ENCODE measurements around the gene TERT. TPM values are rescaled to one million over a fixed set of nuclear protein-coding genes. Genes with fewer than 3 reads are reported as not detected.

The TERT gene
- total and polyA plus RNA-seq, 3 experiments from 2014 or later, result 2.0 to 2.5 TPM; not detected in 1

GRCh38 chr5:1207555-1207954 lies 87.3 kb downstream of the TERT start:
- Histone ChIP-seq H3K36me3 (ENCODE audit: insufficient read depth, low read length) (no peaks in the 10 kb centered on the region), H3K9me3 (ENCODE audit: low read length) (no peaks in the 10 kb centered on the region), H3K4me1 (ENCODE audit: insufficient read depth, low read length) (no peaks in the 10 kb centered on the region), H3K27ac (ENCODE audit: low read depth, low read length) (no peak overlapping the region), H3K4me3 (ENCODE audit: low read length) (no peak overlapping the region), H3K27me3 (ENCODE audit: insufficient read depth, low read length, poor library complexity, severe bottlenecking) (no peaks in the 10 kb centered on the region)
- ChIA-PET POLR2A (no interaction called here), CTCF (no interaction called here)
- Mint-ChIP-seq H3K9me3 (no peaks in the 10 kb centered on the region), H3K27me3 (peaks cover 4 to 20% of the 10 kb centered on the region in 2 donors), H3K4me1 (no peaks in the 10 kb centered on the region), H3K4me3 (no peak overlapping the region), H3K36me3 (no peaks in the 10 kb centered on the region), H3K27ac (no peak overlapping the region)
- peak in 1 of 5 donors; percentile 6 for DNase-seq

DNA sequence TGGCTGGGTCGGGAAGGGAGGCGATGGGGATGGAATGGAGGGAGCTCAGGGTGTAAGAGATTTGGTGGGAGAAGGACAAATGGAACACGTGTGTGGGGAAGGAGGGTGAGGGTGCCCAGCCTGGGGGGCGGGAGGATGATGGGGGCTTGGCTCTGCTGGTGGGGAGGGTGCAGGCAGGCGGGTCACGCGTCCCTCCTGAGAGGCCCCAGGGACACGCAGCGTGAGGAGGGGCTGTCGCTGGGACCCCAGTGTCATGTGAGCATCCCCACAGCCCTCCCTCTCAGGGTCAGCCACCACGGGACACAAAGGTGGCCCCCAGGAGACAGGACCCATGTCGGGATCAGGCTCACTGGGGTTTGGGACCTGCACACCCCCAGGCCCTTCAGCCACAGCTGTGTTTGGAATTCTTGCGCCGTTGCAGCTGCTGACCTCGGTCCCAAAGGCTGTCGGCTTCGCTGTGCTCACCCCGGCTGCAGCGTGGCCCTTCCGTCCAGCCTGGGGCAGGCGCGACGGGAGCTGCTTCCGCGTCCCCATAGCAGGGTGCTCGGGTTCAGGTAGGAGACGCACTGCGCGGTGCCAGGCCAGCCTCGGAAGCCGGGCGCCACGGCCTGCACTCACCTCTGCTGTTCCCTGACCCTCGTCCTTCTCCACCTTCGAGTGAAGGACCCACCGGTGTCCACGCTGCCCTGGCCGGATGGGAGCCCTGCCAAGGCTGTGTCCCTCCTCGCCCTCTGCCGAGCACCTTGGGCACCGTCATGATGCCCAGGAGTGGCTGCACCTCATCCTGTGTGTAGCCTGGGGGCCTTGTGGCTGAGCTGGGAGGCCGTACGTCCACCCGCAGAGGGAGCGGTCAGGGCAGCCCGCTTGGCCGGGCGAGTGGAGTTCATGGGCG lies 88.1 kb downstream of the TERT start:
- no peaks in the 10 kb centered on the region for H3K36me3 Mint-ChIP-seq
- CTCF ChIA-PET, result no interaction called here
- peaks cover 3 to 20% of the 10 kb centered on the region in 2 donors for H3K27me3 Mint-ChIP-seq
- Histone ChIP-seq H3K27ac (ENCODE audit: low read depth, low read length) (no peak overlapping the region), H3K36me3 (ENCODE audit: insufficient read depth, low read length) (no peaks in the 10 kb centered on the region), H3K4me1 (ENCODE audit: insufficient read depth, low read length) (no peaks in the 10 kb centered on the region), H3K4me3 (ENCODE audit: low read length) (no peak overlapping the region), H3K27me3 (ENCODE audit: insufficient read depth, low read length, poor library complexity, severe bottlenecking) (no peaks in the 10 kb centered on the region), H3K9me3 (ENCODE audit: low read length) (no peaks in the 10 kb centered on the region)
- no peak overlapping the region for H3K4me3 Mint-ChIP-seq
- POLR2A ChIA-PET, result no interaction called here
- H3K4me1 Mint-ChIP-seq, result no peaks in the 10 kb centered on the region
- no peaks in the 10 kb centered on the region for H3K9me3 Mint-ChIP-seq
- peak in 1 of 5 donors; percentile 25 for DNase-seq
- no peak overlapping the region for H3K27ac Mint-ChIP-seq

- peaks cover 5 to 20% of the 10 kb centered on the region in 2 donors for H3K27me3 Mint-ChIP-seq
- CTCF ChIA-PET, result no interaction called here
- no peak overlapping the region for H3K4me3 ChIP-seq (ENCODE audit: low read length)
- DNase-seq, result peak in 1 of 5 donors; percentile 24
- H3K36me3 ChIP-seq (ENCODE audit: insufficient read depth, low read length), result no peaks in the 10 kb centered on the region
- POLR2A ChIA-PET, result no interaction called here
- H3K27ac ChIP-seq (ENCODE audit: low read depth, low read length), result no peak overlapping the region
- no peak overlapping the region for H3K27ac Mint-ChIP-seq
- H3K27me3 ChIP-seq (ENCODE audit: insufficient read depth, low read length, poor library complexity, severe bottlenecking), result no peaks in the 10 kb centered on the region
- no peaks in the 10 kb centered on the region for H3K9me3 Mint-ChIP-seq
- no peaks in the 10 kb centered on the region for H3K9me3 ChIP-seq (ENCODE audit: low read length)
- H3K4me1 ChIP-seq (ENCODE audit: insufficient read depth, low read length), result no peaks in the 10 kb centered on the region
- H3K4me1 Mint-ChIP-seq, result no peaks in the 10 kb centered on the region
- no peaks in the 10 kb centered on the region for H3K36me3 Mint-ChIP-seq
- no peak overlapping the region for H3K4me3 Mint-ChIP-seq
Measured at GRCh38 chr5:1205255-1206180, 89.3 kb downstream of the TERT start.

GRCh38 chr5:1204693-1205242 lies 90.1 kb downstream of the TERT start:
- POLR2A ChIA-PET, result no interaction called here
- CTCF ChIA-PET, result no interaction called here

GRCh38 chr5:1203968-1204692 lies 90.7 kb downstream of the TERT start:
- no peaks in the 10 kb centered on the region for H3K27me3 ChIP-seq (ENCODE audit: insufficient read depth, low read length, poor library complexity, severe bottlenecking)
- no peaks in the 10 kb centered on the region for H3K36me3 Mint-ChIP-seq
- H3K9me3 ChIP-seq (ENCODE audit: low read length), result no peaks in the 10 kb centered on the region
- peaks cover 2% of the 10 kb centered on the region for H3K4me1 ChIP-seq (ENCODE audit: insufficient read depth, low read length)
- no peak overlapping the region for H3K4me3 ChIP-seq (ENCODE audit: low read length)
- no peaks in the 10 kb centered on the region for H3K36me3 ChIP-seq (ENCODE audit: insufficient read depth, low read length)
- DNase-seq, result peak in 1 of 5 donors; percentile 39
- H3K27ac ChIP-seq (ENCODE audit: low read depth, low read length), result no peak overlapping the region
- no peaks in the 10 kb centered on the region for H3K9me3 Mint-ChIP-seq
- no peaks in the 10 kb centered on the region for H3K4me1 Mint-ChIP-seq
- ChIA-PET POLR2A (no interaction called here), CTCF (no interaction called here)
- H3K4me3 Mint-ChIP-seq, result no peak overlapping the region
- no peak overlapping the region for H3K27ac Mint-ChIP-seq
- peaks cover 5 to 20% of the 10 kb centered on the region in 2 donors for H3K27me3 Mint-ChIP-seq

More at GRCh38 chr5:1204693-1205242, 90.1 kb downstream of the TERT start:
- no peaks in the 10 kb centered on the region for H3K9me3 Mint-ChIP-seq
- H3K27me3 Mint-ChIP-seq, result peaks cover 5 to 20% of the 10 kb centered on the region in 2 donors
- no peak overlapping the region for H3K27ac Mint-ChIP-seq
- no peak overlapping the region for H3K27ac ChIP-seq (ENCODE audit: low read depth, low read length)
- H3K4me3 Mint-ChIP-seq, result no peak overlapping the region
- H3K4me1 Mint-ChIP-seq, result no peaks in the 10 kb centered on the region
- no peaks in the 10 kb centered on the region for H3K36me3 ChIP-seq (ENCODE audit: insufficient read depth, low read length)
- no peaks in the 10 kb centered on the region for H3K27me3 ChIP-seq (ENCODE audit: insufficient read depth, low read length, poor library complexity, severe bottlenecking)
- H3K4me3 ChIP-seq (ENCODE audit: low read length), result no peak overlapping the region
- DNase-seq, result peak in 1 of 5 donors; percentile 7
- H3K4me1 ChIP-seq (ENCODE audit: insufficient read depth, low read length), result no peaks in the 10 kb centered on the region
- no peaks in the 10 kb centered on the region for H3K36me3 Mint-ChIP-seq
- no peaks in the 10 kb centered on the region for H3K9me3 ChIP-seq (ENCODE audit: low read length)

- Mint-ChIP-seq H3K36me3 (no peaks in the 10 kb centered on the region), H3K4me3 (no peak overlapping the region), H3K4me1 (no peaks in the 10 kb centered on the region), H3K27ac (no peak overlapping the region), H3K9me3 (no peaks in the 10 kb centered on the region), H3K27me3 (peaks cover 4 to 20% of the 10 kb centered on the region in 2 donors)
- Histone ChIP-seq H3K4me1 (ENCODE audit: insufficient read depth, low read length) (peaks cover 5% of the 10 kb centered on the region), H3K36me3 (ENCODE audit: insufficient read depth, low read length) (no peaks in the 10 kb centered on the region), H3K4me3 (ENCODE audit: low read length) (no peak overlapping the region), H3K27me3 (ENCODE audit: insufficient read depth, low read length, poor library complexity, severe bottlenecking) (no peaks in the 10 kb centered on the region), H3K9me3 (ENCODE audit: low read length) (no peaks in the 10 kb centered on the region), H3K27ac (ENCODE audit: low read depth, low read length) (no peak overlapping the region)
- POLR2A ChIA-PET, result no interaction called here
- DNase-seq, result peak in 1 of 5 donors; percentile 22
- CTCF ChIA-PET, result no interaction called here
Measured at GRCh38 chr5:1203311-1203967, 91.4 kb downstream of the TERT start.

All from CD8-positive, alpha-beta memory T cell (primary cell).